NCI-H1105 (cell line): ENCODE results near the gene PLEKHM2.
"Not testable (repeated sequence)": the region's sequence is repeated elsewhere in the genome, so short reads cannot be mapped to it uniquely, and the experiment has no call there.

Experiments
- DNase-seq: peaks from one replicate; lab custom pipeline; 2025; lab: John Stamatoyannopoulos, UW

Gene PLEKHM2

GRCh38 chr1:15676010-15676409 is 8.1 kb upstream of the PLEKHM2 start:
- DNase-seq, result no peak

- DNase-seq, result no peak
These were observed 7.1 kb upstream of the PLEKHM2 start for GRCh38 chr1:15676688-15677661.

GRCh38 chr1:15678578-15678977 is 5.5 kb upstream of the PLEKHM2 start:
- DNase-seq, result no peak

- DNase-seq, result no peak
These were observed 4.0 kb upstream of the PLEKHM2 start for GRCh38 chr1:15680131-15680530.

GRCh38 chr1:15680561-15681348 is 3.4 kb upstream of the PLEKHM2 start:
- no peak for DNase-seq

- DNase-seq, result no peak
These were observed 2.5 kb upstream of the PLEKHM2 start for GRCh38 chr1:15681349-15682292.

GRCh38 chr1:15682936-15683341 is 1.2 kb upstream of the PLEKHM2 start:
- DNase-seq, result no peak

GRCh38 chr1:15683345-15684039 is 628 bp upstream of the PLEKHM2 start:
- DNase-seq, result no peak

GRCh38 chr1:15684468-15685291 is 560 bp downstream of the PLEKHM2 start:
- DNase-seq, result no peak

GRCh38 chr1:15685820-15686219 is 1.7 kb downstream of the PLEKHM2 start:
- no peak for DNase-seq

- no peak for DNase-seq
These were observed 3.3 kb downstream of the PLEKHM2 start for GRCh38 chr1:15687446-15687845.

- DNase-seq, result no peak
These were observed 6.2 kb downstream of the PLEKHM2 start for GRCh38 chr1:15690317-15690716.

GRCh38 chr1:15691434-15692032 is 7.4 kb downstream of the PLEKHM2 start:
- no peak for DNase-seq

- no peak for DNase-seq
These were observed 8.1 kb downstream of the PLEKHM2 start for GRCh38 chr1:15692121-15692682.

- no peak for DNase-seq
These were observed 9.3 kb downstream of the PLEKHM2 start for GRCh38 chr1:15693371-15693770.

- no peak for DNase-seq
These were observed 12.9 kb downstream of the PLEKHM2 start for GRCh38 chr1:15696956-15697521.

- DNase-seq, result no peak
These were observed 14.1 kb downstream of the PLEKHM2 start for GRCh38 chr1:15698201-15698600.

- DNase-seq, result not testable (repeated sequence)
These were observed 15.2 kb downstream of the PLEKHM2 start for GRCh38 chr1:15699321-15699720.

GRCh38 chr1:15700508-15700907 is 16.4 kb downstream of the PLEKHM2 start:
- DNase-seq, result no peak
